ENCODE measurements around the gene ERVFRD-1. TPM values are rescaled to one million over a fixed set of nuclear protein-coding genes. Genes with fewer than 3 reads are reported as not detected.

Gene ERVFRD-1, protein sequence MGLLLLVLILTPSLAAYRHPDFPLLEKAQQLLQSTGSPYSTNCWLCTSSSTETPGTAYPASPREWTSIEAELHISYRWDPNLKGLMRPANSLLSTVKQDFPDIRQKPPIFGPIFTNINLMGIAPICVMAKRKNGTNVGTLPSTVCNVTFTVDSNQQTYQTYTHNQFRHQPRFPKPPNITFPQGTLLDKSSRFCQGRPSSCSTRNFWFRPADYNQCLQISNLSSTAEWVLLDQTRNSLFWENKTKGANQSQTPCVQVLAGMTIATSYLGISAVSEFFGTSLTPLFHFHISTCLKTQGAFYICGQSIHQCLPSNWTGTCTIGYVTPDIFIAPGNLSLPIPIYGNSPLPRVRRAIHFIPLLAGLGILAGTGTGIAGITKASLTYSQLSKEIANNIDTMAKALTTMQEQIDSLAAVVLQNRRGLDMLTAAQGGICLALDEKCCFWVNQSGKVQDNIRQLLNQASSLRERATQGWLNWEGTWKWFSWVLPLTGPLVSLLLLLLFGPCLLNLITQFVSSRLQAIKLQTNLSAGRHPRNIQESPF
- not detected for total RNA-seq

DNA sequence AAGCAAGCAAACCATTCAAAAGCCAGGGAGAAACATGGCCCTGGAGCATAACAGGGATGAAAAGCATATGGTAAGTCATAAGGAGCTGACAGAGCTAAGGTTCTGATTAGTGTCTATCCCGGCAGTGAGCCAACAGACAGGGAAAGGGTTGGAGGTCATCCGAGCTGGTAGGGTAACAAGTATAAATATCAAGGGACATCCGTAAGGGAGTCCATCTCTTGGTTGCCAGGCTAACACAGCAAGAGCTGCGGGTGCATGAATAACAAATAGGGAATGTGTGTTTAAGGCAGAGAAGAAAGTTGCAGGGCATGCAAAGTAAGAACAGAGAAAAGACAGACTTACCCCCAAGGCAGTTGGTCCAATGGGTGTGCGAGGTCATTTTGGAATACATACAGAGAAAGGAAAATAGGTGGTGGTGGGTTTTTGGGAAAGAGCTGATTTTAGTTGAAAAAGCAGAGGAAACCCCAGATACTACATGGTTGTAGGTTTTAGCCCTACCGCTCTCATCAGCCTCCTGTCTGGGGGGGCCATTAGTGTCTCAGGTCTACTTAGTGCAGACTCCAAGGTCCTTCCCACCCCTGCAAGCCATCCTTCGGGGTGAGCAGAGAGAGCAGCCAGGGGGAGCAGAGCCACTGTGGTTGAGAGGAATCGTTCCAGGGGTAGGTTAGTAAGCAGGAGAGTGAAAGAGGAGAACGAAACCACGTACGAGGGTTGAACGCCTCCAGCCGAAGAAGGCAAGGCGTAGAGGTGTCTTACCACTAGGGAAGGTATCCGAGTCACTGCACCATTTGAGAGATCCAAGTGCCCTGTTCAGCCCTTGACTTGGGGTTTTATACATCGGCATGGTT, at the start of gene ERVFRD-1:
TSS of gene ERVFRD-1 (minus strand) at position 805 of the 848 bp plus-strand sequence. CDS start 6,415 bp downstream, outside the sequence.
- ChIA-PET POLR2A (no interaction called here), CTCF (interaction anchor here (0.5 to 0.6 kb wide), 2 partner anchors 32 to 581 kb away, joined by 3 read pairs; no protein-coding TSS in a partner anchor)

DNA sequence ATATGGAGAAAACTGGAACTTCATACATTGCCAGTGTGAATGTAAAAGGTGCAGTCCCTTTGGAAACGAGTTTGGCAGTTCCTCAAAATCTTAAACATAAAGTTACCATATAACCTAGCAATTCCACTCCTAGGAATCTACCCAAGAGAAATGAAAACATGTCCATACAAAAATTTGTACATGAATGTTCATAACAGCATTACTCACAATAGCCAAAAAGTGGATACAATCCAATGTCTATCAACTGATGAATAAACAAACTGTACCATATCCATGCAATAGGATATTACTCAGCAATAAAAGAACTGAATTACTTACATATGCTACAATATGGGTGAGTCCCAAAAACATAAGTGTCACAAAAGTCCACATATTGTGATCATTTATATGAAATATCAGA, 48.7 kb upstream of the ERVFRD-1 start:
- CTCF ChIA-PET: no interaction called here
- POLR2A ChIA-PET: no interaction called here

DNA sequence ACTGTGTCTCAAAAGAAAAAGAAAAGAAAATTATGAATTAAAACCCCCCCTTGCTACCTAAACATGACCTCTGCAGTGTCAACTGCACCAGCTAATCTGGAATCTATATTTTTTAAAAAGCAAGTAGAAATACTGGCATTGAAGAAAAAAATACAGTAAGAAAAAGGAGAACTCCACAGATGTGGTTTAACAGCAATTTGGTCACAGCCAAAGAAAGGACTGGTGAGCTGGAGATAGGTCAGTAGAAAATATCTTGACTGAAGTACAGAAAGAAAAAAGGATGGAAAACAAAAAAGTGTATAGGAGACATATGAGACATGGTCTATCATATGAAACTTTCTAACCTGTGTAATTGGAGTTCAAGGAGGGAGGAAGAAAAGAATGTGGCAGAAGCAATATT, 44.1 kb upstream of the ERVFRD-1 start:
- POLR2A ChIA-PET: no interaction called here
- CTCF ChIA-PET: interaction anchor here (1.0 kb wide), 1 partner anchor 12 kb away, joined by 3 read pairs; no protein-coding TSS in a partner anchor

DNA sequence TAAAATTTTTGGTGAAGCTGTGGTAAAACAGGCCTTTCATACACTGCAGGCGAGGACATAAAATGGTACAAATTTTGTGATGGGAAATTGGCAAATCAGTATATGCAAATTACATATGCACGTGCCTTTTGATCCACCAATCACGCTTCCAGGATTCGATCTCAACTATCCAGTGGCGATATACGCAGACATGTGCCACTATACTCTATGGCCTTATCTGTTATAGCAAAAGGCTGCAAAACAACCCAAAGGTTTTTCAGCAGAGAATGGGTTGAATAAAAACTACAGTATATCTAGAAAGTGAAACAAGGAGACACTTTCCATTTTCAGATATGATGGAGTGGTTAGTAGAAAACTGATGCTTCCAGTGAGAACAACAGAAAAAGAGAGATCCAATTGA, 41.9 kb upstream of the ERVFRD-1 start:
- ChIA-PET POLR2A (no interaction called here), CTCF (no interaction called here)

DNA sequence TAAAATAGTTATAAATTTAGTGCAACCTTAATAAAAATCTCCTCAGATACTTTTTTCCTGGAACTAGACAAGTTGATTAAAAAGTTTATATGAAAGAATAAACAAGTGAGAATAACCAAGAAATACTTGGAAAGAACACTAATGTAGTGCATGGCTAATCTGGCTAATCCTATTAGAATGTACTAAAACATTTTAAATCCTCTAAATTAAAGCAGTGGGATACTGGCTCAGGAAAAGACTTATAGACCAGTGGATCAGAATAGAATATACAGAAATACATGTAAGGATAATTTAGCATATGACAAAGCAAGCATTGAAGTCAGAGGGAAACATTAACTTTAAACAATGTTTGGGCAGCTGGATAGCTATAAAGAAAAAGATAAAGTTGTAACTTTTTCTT, 41.1 kb upstream of the ERVFRD-1 start:
- ChIA-PET CTCF (interaction anchor here (1.7 kb wide), 1 partner anchor 344 kb away, joined by 6 read pairs; no protein-coding TSS in a partner anchor), POLR2A (no interaction called here)

DNA sequence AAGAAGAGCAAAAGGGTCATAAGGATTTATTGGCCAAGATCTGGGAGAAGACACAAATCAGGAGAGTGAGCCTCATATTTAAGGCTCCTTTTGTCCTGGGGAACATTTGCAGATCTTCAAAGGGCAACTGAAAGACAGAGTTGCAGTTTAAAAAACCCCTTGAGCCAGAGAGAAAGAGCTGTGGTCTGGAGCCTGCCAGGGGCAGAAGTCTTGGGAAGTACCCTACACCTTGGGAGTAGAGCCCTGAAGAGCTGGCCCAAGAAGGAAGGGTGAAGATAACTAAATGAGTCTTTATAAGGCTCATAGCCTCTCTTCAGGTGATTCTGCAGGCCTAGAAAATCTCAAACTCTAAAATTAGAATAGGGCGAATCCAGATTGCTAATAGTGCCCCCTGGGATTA, 40.0 kb upstream of the ERVFRD-1 start:
- ChIA-PET CTCF (interaction anchor here (1.7 kb wide), 1 partner anchor 345 kb away, joined by 6 read pairs; no protein-coding TSS in a partner anchor), POLR2A (no interaction called here)

DNA sequence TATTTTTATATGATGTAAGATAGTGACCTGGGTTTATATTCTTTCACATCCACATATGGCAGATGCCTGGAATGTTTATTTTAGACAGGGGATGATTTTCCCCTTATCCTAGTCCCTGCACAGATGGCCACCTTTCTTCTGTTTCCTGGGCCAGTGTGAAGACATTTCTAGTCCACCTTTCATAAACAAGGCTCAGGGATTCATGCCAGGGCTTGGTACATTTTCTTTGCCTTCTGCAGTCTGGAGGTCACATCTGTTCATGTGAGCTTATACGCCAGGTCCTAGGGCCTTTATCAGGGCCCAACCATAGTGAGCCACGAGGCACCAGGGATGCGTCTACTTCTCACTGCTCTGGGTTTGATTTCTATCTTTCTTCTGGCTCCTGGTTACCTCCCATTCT, 38.0 kb upstream of the ERVFRD-1 start:
- ChIA-PET CTCF (interaction anchor here (1.0 kb wide), 1 partner anchor 346 kb away, joined by 3 read pairs; no protein-coding TSS in a partner anchor), POLR2A (no interaction called here)

DNA sequence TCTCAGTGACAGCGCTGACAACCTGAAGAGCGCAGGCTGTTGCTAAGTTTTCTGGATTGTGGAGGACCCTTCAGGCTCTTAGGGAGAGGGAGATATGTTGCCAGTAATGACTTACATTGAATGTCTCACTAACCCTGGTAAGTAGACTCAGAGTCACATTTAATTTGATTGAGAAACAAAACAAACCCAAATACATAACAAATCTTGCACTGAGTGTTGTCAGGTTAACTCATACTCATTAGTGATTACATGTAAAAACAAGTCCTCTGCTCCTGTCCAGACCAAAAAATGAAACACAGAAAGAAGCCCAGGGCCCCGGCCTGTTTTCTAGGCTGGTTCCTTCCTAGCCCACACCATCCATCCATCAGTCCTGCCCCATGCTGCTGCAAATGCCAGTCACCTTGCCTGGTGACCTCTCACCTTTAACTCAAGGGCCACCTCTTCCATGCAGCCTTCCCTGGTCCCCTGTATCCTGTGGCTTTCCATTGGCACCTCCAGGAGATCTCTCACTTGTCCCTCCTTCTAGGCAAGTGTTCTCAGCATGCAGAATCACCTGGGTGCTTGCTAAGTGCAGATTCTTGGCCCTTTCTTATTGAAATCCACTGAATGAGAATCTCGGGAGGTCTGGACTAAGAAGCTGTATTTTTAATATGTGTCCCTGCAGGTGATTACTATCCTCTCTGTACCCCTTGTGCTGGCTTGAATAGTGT, 34.7 kb upstream of the ERVFRD-1 start:
- ChIA-PET POLR2A (no interaction called here), CTCF (interaction anchor here (4.4 kb wide), 1 partner anchor 350 kb away, joined by 56 read pairs; no protein-coding TSS in a partner anchor)

DNA sequence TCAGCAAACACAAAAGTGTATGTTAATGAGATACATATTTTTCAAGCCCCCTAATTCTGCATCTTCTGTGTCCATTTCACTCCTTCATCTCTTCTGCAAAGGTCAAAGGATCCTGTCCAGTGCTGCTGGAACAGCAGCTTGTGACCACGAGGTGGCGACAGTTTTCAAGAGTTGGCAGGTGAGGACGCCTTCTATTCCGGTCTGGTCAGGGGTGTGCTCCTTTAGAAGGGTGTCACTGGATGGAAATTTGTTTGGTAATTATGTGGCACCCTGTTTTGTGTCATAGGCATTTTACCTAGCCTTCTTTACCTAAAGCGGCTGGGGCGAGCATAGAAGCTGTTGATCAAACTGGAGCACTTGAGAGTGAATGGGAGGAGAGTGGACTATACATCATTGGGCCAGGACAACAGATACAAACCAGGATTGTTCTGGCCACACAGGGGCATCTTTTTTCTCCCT, 32.9 kb upstream of the ERVFRD-1 start:
- POLR2A ChIA-PET: no interaction called here

DNA sequence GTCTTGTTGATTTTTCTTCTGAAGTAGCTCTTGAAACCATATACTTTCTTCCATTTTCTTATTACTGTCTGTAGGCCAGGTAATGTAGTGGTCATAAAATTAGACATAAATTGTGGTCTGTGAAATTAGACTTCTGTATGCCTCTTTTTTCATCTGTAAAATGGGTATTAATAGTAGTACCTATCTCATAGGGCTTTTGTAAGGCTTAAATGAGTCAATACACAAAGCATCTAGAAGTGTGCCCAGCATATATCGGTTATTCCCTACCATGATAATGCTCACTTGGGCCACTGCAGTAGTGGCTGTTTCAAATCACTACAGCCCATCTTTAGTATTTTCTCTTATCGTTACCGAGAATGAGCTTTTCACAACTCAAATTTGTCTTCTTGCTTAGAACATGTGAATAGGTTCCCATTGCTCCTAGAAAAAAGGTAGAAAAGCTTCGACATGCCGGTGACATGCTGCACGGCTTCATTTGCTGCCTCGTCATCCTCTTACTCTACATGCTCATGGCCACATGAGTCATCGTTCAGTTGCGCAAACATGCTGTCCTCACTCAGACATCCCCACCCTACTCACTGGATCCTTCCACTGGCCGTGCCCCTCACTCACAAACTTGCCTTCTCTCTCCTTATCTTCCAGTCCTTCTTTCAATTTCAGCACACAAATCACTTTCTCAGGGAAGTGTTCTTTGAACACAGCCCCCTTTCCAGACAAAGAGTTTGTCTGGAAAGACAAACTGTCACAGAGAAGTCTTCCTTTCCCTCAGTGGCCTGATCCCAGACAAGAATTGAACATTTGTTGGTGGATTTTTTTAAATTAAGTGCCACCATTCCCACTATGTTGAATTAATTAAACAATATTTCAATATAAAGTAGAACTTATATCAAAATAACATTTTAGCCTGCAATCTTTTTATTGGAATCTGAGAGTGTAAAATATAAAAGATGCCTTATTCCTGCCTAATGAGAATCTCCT, 32.2 kb upstream of the ERVFRD-1 start:
- POLR2A ChIA-PET: no interaction called here
- CTCF ChIA-PET: interaction anchor here (0.6 to 4.4 kb wide), 17 partner anchors 8 to 546 kb away, joined by 3 to 56 read pairs (median 3); partner anchors contain the start of gene ERVFRD-1

More for the DNA sequence above, 32.9 kb upstream of the ERVFRD-1 start:
- CTCF ChIA-PET: interaction anchor here (0.7 to 4.4 kb wide), 12 partner anchors 9 to 545 kb away, joined by 3 to 56 read pairs (median 3); no protein-coding TSS in a partner anchor

DNA sequence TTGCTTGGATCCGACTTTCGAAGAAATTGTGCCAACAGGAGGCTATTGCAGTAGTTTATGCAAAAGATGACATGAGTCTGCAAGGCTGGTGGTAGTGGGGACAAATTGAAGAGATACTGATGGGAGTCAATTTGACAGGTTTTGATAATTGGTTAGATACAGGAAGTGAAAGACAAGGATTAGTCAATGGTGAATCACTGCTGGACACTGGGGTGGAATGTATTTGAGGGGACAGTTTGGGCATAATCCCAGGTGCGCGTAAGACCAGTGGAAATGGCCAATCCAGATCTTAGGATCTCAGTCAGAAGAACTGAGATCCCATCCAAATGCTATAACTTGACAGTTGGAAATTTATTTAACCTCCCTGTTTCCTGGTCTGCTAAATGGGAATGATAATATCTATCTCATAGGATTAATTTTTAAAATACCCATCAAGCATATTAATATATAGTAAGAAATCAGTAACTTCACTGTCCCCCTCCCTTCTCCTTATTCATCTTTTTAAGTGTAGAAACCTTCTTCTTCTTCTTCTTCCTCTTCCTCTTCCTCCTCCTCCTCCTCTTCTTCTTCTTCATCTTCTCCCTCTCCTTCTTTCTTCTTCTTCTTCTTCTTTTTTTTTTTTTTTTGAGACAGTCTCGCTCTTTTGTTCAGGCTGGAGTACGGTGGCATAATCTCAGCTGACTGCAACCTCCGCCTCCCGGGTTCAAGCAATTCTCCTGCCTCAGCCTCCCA, 30.9 kb upstream of the ERVFRD-1 start:
- CTCF ChIA-PET: interaction anchor here (0.7 to 4.4 kb wide), 5 partner anchors 11 to 354 kb away, joined by 3 to 56 read pairs (median 4); partner anchors contain the start of gene ERVFRD-1
- POLR2A ChIA-PET: no interaction called here

DNA sequence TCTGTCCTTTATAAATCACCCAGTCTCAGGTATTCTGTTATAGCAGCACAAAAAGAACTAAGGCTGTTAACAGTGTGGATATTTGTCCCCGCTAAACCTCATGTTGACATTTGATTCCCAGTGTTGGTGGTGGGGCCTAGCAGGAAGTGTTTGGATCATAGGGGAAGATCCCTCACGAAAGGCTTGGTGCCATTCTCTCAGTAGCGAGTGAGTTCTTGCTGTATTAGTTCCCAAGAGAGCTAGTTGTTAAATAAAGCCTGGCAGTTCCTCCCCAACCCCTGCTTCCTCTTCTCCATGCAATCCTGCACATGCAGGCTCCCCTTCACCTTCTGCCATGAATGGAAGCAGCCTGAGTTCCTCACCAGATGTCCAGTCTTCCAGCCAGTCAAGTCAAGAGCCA, 29.8 kb upstream of the ERVFRD-1 start:
- CTCF ChIA-PET: interaction anchor here (0.7 kb wide), 1 partner anchor 1129 kb away, joined by 5 read pairs; no protein-coding TSS in a partner anchor

DNA sequence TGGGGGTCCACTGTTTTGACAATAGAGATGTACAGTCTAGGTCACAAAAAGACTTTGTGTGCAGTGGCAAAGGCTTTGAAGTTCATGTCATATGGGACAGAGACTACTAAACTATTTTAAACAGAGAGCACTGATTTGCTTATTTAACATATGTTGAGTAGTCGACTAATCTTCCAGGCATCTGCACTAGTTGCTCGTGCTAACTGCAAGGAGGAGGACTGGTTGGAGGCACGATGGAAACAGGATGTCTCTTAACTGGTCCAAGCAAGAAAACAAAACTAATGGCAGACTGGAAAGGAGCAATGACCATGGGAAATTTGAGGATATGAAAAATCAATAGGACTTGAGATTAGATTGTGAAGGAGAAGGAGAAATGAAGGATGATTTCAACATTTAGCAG, 28.5 kb upstream of the ERVFRD-1 start:
- CTCF ChIA-PET: no interaction called here
- POLR2A ChIA-PET: no interaction called here

More for the DNA sequence above, 29.8 kb upstream of the ERVFRD-1 start:
- POLR2A ChIA-PET: no interaction called here

DNA sequence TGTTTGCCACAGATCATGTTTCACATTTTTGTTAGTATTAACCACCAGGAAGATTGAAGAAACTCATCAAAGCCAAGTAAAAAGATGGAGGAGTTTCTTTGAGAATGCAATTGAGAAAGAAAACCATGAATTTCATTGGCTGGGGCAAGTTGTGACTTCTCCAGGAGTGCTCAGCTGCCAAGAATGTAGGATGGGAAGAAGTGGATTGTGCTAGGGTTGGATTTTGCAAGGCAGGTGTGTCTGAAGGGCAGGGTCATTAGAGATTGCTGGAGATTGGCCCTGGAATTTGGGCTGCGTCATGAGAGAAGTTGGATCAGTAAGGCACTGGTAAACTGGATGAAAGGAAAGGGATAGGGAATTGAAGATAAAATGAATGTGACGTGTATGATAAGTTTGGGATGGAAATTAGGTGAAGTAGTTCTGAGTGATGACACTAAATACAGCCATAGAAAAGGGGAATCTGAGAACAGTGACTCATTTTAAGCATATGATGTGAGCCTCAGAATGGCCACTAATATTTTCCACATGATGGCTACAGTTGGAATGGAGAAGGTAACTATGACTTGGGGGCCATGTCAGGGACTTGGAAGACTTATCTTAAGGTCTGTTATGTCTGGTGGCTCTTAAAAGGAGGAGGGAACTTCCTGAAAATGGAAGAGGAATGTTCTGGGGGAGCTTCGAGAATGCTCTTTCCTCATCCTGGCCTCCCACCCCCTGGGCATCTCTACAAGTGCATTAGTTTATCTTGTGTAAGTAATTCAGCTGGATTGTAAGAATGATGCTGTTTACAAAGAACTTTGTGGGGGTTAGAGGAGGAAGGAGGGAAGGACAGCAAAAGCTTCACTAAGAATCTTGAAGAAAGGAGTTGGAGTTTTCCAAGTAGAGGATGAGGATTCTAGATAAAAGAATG, 27.8 kb upstream of the ERVFRD-1 start:
- ChIA-PET POLR2A (no interaction called here), CTCF (no interaction called here)

DNA sequence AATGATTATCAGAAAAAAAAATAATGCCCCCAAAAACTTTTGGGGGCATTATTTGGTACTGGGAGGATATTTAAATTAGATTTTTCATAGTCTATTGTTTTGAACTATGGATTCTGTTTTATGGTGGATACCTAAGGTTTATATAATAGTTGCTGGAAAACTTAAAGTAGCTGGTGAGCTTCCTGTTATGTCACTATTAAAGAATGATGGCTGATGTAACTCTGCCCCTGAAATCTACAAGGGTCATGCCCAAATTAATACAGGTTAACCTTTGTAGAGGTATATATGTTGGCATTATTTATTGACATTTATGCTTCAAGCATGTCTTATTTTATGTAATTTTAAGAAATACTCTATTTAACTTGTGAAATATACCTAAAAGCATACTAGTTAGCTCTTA, 25.3 kb upstream of the ERVFRD-1 start:
- ChIA-PET CTCF (no interaction called here), POLR2A (interaction anchor here (0.6 kb wide), 1 partner anchor 86 kb away, joined by 3 read pairs; no protein-coding TSS in a partner anchor)

DNA sequence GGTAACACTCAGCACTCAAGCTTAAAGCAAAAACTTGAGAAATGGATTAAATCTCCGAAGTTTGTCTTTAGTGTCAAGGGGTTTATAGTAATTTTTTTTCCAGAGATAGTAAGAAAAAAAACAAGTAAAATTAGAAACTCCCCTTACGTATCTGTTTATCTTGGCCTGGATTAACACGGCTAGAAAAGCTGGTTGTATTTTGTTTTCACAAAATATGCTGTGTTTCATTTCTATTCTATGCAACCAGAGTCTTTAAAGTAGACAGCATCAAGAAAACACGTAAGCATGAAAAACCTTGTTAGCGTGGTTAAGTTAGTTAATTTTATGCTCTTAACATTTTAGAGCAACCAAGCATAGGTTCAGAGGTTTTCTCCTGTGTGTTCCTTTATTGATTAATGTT, 21.8 kb upstream of the ERVFRD-1 start:
- CTCF ChIA-PET: no interaction called here

More for the DNA sequence above, 21.8 kb upstream of the ERVFRD-1 start:
- POLR2A ChIA-PET: interaction anchor here (0.6 kb wide), 1 partner anchor 32 kb away, joined by 3 read pairs; no protein-coding TSS in a partner anchor

All from activated CD8-positive, alpha-beta memory T cell treated with anti-CD3 and anti-CD28 coated beads for 36 hours (primary cell).